Measurements from ENCODE around the gene LY86. TPM values are rescaled to one million over a fixed set of nuclear protein-coding genes. Genes with fewer than 3 reads are reported as not detected.

The LY86 gene
- total and polyA plus RNA-seq, 9 of the 15 experiments (the other 6 are each of a cell fraction or from before 2014, with no cell fraction given), result 0.08 to 0.20 TPM; not detected in 7

GRCh38 chr6:6676910-6677441 lies 88.5 kb downstream of the LY86 start (continued):
- TF ChIP-seq MBD1 (CRISPR knock-in tag; IDR thresholded peaks at IDR 0.05) (peak; percentile 71; the same call in 1 of the 2 replicates), SMAD4 (CRISPR knock-in tag; conservative IDR thresholded peaks at IDR 0.05) (no peak), CC2D1A (IDR thresholded peaks at IDR 0.05) (peak; percentile 54; the same call in 1 of the 2 replicates), ARNT (IDR thresholded peaks at IDR 0.05) (0 out of 4 replicates have a peak, but pooled peaks of 1 of the 2 experiments have one; percentile 61), POLR2G (IDR thresholded peaks at IDR 0.05; ENCODE audit: low read depth, low read length) (no peak), ATF7 (IDR thresholded peaks at IDR 0.05) (peak; percentile 46; the same call in 1 of the 2 replicates), MLLT1 (IDR thresholded peaks at IDR 0.05) (no peak), ZNF165 (CRISPR knock-in tag; IDR thresholded peaks at IDR 0.05; ENCODE audit: borderline replicate concordance) (0 out of 2 replicates have a peak, but pooled peaks have one; percentile 50), ELF1 (tag; IDR thresholded peaks at IDR 0.05) (peak; percentile 79), KLF16 (IDR thresholded peaks at IDR 0.05) (peak; percentile 54; the same call in 1 of the 2 replicates), EP300 (IDR thresholded peaks at IDR 0.05; ENCODE audit: low read length) (peak; percentile 13; the same call in 1 of the 2 replicates), TAF7 (tag; IDR thresholded peaks at IDR 0.05) (no peak), CEBPZ (IDR thresholded peaks at IDR 0.05; ENCODE audit: borderline replicate concordance, low read depth, low read length) (no peak), THRA (IDR thresholded peaks at IDR 0.05) (no peak), CTCF (IDR thresholded peaks at IDR 0.05 in 2 of 3, conservative IDR thresholded peaks at IDR 0.05 in 1 of 3; ENCODE audit: insufficient read depth in 2 of 3, low read depth in 1 of 3, low read length in 3 of 3) (peak; percentile 92 to 97 (median 97)), ZEB2 (IDR thresholded peaks at IDR 0.05) (0 out of 2 replicates have a peak, but pooled peaks have one; percentile 22), DEAF1 (CRISPR knock-in tag; IDR thresholded peaks at IDR 0.05) (peak; percentile 93)
